ENCODE measurements around the gene KCNK7. TPM values are rescaled to one million over a fixed set of nuclear protein-coding genes. Genes with fewer than 3 reads are reported as not detected.

The KCNK7 gene
- polyA plus RNA-seq, 3 donors: 4.3 TPM; not detected in 2

- Histone ChIP-seq H3K79me2 (ENCODE audit: insufficient read depth, low read length) (peaks cover 78% of the 10 kb centered on the region), H3K9ac (ENCODE audit: insufficient read depth, low read length, poor library complexity, severe bottlenecking) (peak overlapping the region; percentile 82), H3K9me3 (replicated peaks in 1 of 2; ENCODE audit: control insufficient read depth in 1 of 2, insufficient read depth in 1 of 2, low read length in 2 of 2) (no peaks in the 10 kb centered on the region), H3K27me3 (ENCODE audit: control insufficient read depth in 2 of 2, insufficient read depth in 2 of 2, low read length in 2 of 2) (no peaks in the 10 kb centered on the region), H4K20me1 (ENCODE audit: insufficient read depth, low read length) (peaks cover 78% of the 10 kb centered on the region), H3K4me3 (replicated peaks in 1 of 3; ENCODE audit: low read depth in 2 of 3, low read length in 3 of 3) (peak overlapping the region; percentile 61 to 99 (median 76)), H3K36me3 (replicated peaks in 1 of 2; ENCODE audit: control insufficient read depth in 1 of 2, insufficient read depth in 2 of 2, low read length in 2 of 2) (peaks cover 44 to 49% of the 10 kb centered on the region in 2 donors), H3K4me1 (ENCODE audit: control insufficient read depth in 1 of 2, insufficient read depth in 2 of 2, low read length in 2 of 2) (peaks cover 44 to 72% of the 10 kb centered on the region in 2 donors), H3K27ac (ENCODE audit: low read depth in 1 of 2, low read length in 2 of 2) (peak overlapping the region; percentile 93 to 98), H2AFZ (ENCODE audit: insufficient read depth, low read depth, low read length, poor library complexity, severe bottlenecking) (peak overlapping the region; percentile 67), H3K4me2 (replicated peaks; ENCODE audit: extremely low read depth, low read length, poor library complexity, severe bottlenecking) (peak overlapping the region; percentile 100)
- peaks cover 40 to 58% of the 10 kb centered on the region in 2 donors for H3K36me3 Mint-ChIP-seq
- H3K4me3 Mint-ChIP-seq: peak overlapping the region; percentile 94
- peak overlapping the region; percentile 86 to 94 (median 90) for H3K27ac Mint-ChIP-seq
- no peak for TF ChIP-seq CTCF (IDR thresholded peaks at IDR 0.05)
- intact Hi-C loops (cut with micrococcal nuclease): no loop called here
- peaks cover 56% of the 10 kb centered on the region for H3K4me1 Mint-ChIP-seq
- no peaks in the 10 kb centered on the region for H3K9me3 Mint-ChIP-seq
- H3K27me3 Mint-ChIP-seq (ENCODE audit: low read depth in 3 of 3): no peaks in the 10 kb centered on the region
- no peak for DNase-seq
- 41% methylated on average over 15 of the region's 16 CpGs for WGBS (ENCODE audit: insufficient coverage)
Measured at GRCh38 chr11:65641297-65642013, 45.9 kb upstream of the KCNK7 start.

- H3K4me3 Mint-ChIP-seq: peak overlapping the region; percentile 94
- Histone ChIP-seq H3K27ac (ENCODE audit: low read depth in 1 of 2, low read length in 2 of 2) (peak overlapping the region; percentile 93 to 98), H3K36me3 (replicated peaks in 1 of 2; ENCODE audit: control insufficient read depth in 1 of 2, insufficient read depth in 2 of 2, low read length in 2 of 2) (peaks cover 44 to 49% of the 10 kb centered on the region in 2 donors), H3K27me3 (ENCODE audit: control insufficient read depth in 2 of 2, insufficient read depth in 2 of 2, low read length in 2 of 2) (no peaks in the 10 kb centered on the region), H3K4me2 (replicated peaks; ENCODE audit: extremely low read depth, low read length, poor library complexity, severe bottlenecking) (peak overlapping the region; percentile 100), H4K20me1 (ENCODE audit: insufficient read depth, low read length) (peaks cover 76% of the 10 kb centered on the region), H3K9ac (ENCODE audit: insufficient read depth, low read length, poor library complexity, severe bottlenecking) (peak overlapping the region; percentile 82), H2AFZ (ENCODE audit: insufficient read depth, low read depth, low read length, poor library complexity, severe bottlenecking) (peak overlapping the region; percentile 67), H3K79me2 (ENCODE audit: insufficient read depth, low read length) (peaks cover 75% of the 10 kb centered on the region), H3K4me1 (ENCODE audit: control insufficient read depth in 1 of 2, insufficient read depth in 2 of 2, low read length in 2 of 2) (peaks cover 44 to 72% of the 10 kb centered on the region in 2 donors), H3K4me3 (replicated peaks in 1 of 3; ENCODE audit: low read depth in 2 of 3, low read length in 3 of 3) (peak overlapping the region; percentile 61 to 99 (median 76)), H3K9me3 (replicated peaks in 1 of 2; ENCODE audit: control insufficient read depth in 1 of 2, insufficient read depth in 1 of 2, low read length in 2 of 2) (no peaks in the 10 kb centered on the region)
- H3K9me3 Mint-ChIP-seq: no peaks in the 10 kb centered on the region
- H3K27me3 Mint-ChIP-seq (ENCODE audit: low read depth in 3 of 3): no peaks in the 10 kb centered on the region
- WGBS (ENCODE audit: insufficient coverage): under 1% methylated on average over 32 of the region's 35 CpGs
- no peak for TF ChIP-seq CTCF (IDR thresholded peaks at IDR 0.05)
- peak overlapping the region; percentile 91 to 94 (median 93) for H3K27ac Mint-ChIP-seq
- intact Hi-C loops (cut with micrococcal nuclease): no loop called here
- H3K36me3 Mint-ChIP-seq: peaks cover 38 to 58% of the 10 kb centered on the region in 2 donors
- peaks cover 56% of the 10 kb centered on the region for H3K4me1 Mint-ChIP-seq
- peak; percentile 84 to 91 (median 90) for DNase-seq
Measured at GRCh38 chr11:65640483-65641296, 45.1 kb upstream of the KCNK7 start.
